Measurements from ENCODE around the gene SREBF1. TPM values are rescaled to one million over a fixed set of nuclear protein-coding genes. Genes with fewer than 3 reads are reported as not detected.

SREBF1 gene
- total RNA-seq, 1 donor from 2014 or later, result 23.0 TPM

GRCh38 chr17:17849147-17849820, 12.5 kb upstream of the SREBF1 start:
- peaks cover 37 to 52% (median 39%) of the 10 kb centered on the region in 3 donors for H3K4me1 ChIP-seq (ENCODE audit: control insufficient read depth in 3 of 3, insufficient read depth in 3 of 3, low read length in 3 of 3)
- H3K27me3 ChIP-seq (ENCODE audit: control insufficient read depth in 3 of 3, insufficient read depth in 3 of 3, low read length in 3 of 3), result no peaks in the 10 kb centered on the region
- peaks cover 8 to 11% (median 10%) of the 10 kb centered on the region in 3 donors for H3K36me3 ChIP-seq (ENCODE audit: control insufficient read depth in 3 of 3, insufficient read depth in 3 of 3, low read length in 3 of 3)
- peak overlapping the region; percentile 82 for H3K27ac ChIP-seq (ENCODE audit: low read depth, low read length)
- no peaks in the 10 kb centered on the region for H3K9me3 ChIP-seq (ENCODE audit: control insufficient read depth in 3 of 3, low read length in 3 of 3)
- H3K9ac ChIP-seq (ENCODE audit: low read depth in 1 of 3, low read length in 3 of 3), result peak overlapping the region; percentile 54 to 75 (median 72)
- H3K4me3 ChIP-seq (ENCODE audit: low read length in 3 of 3), result peak overlapping the region in 1 of 3 donors; percentile 43

- Histone ChIP-seq H3K36me3 (ENCODE audit: control insufficient read depth in 3 of 3, insufficient read depth in 3 of 3, low read length in 3 of 3) (peaks cover 8 to 11% (median 10%) of the 10 kb centered on the region in 3 donors), H3K27me3 (ENCODE audit: control insufficient read depth in 3 of 3, insufficient read depth in 3 of 3, low read length in 3 of 3) (no peaks in the 10 kb centered on the region), H3K4me1 (ENCODE audit: control insufficient read depth in 3 of 3, insufficient read depth in 3 of 3, low read length in 3 of 3) (peaks cover 39 to 55% (median 47%) of the 10 kb centered on the region in 3 donors), H3K9ac (ENCODE audit: low read depth in 1 of 3, low read length in 3 of 3) (peak overlapping the region; percentile 3 to 72 (median 45)), H3K27ac (ENCODE audit: low read depth, low read length) (peak overlapping the region; percentile 82), H3K4me3 (ENCODE audit: low read length in 3 of 3) (no peak overlapping the region), H3K9me3 (ENCODE audit: control insufficient read depth in 3 of 3, low read length in 3 of 3) (no peaks in the 10 kb centered on the region)
These were observed 11.7 kb upstream of the SREBF1 start for GRCh38 chr17:17848311-17849082.

- Histone ChIP-seq H3K9ac (ENCODE audit: low read depth in 1 of 3, low read length in 3 of 3) (peak overlapping the region in 1 of 3 donors; percentile 45), H3K4me1 (ENCODE audit: control insufficient read depth in 3 of 3, insufficient read depth in 3 of 3, low read length in 3 of 3) (peaks cover 39 to 52% (median 47%) of the 10 kb centered on the region in 3 donors), H3K4me3 (ENCODE audit: low read length in 3 of 3) (no peak overlapping the region), H3K27ac (ENCODE audit: low read depth, low read length) (no peak overlapping the region), H3K27me3 (ENCODE audit: control insufficient read depth in 3 of 3, insufficient read depth in 3 of 3, low read length in 3 of 3) (no peaks in the 10 kb centered on the region), H3K9me3 (ENCODE audit: control insufficient read depth in 3 of 3, low read length in 3 of 3) (no peaks in the 10 kb centered on the region), H3K36me3 (ENCODE audit: control insufficient read depth in 3 of 3, insufficient read depth in 3 of 3, low read length in 3 of 3) (peaks cover 8 to 11% (median 10%) of the 10 kb centered on the region in 3 donors)
These were observed 10.9 kb upstream of the SREBF1 start for GRCh38 chr17:17847726-17848125.

- peaks cover 8 to 11% (median 10%) of the 10 kb centered on the region in 3 donors for H3K36me3 ChIP-seq (ENCODE audit: control insufficient read depth in 3 of 3, insufficient read depth in 3 of 3, low read length in 3 of 3)
- no peaks in the 10 kb centered on the region for H3K27me3 ChIP-seq (ENCODE audit: control insufficient read depth in 3 of 3, insufficient read depth in 3 of 3, low read length in 3 of 3)
- no peak overlapping the region for H3K27ac ChIP-seq (ENCODE audit: low read depth, low read length)
- H3K4me3 ChIP-seq (ENCODE audit: low read length in 3 of 3), result no peak overlapping the region
- H3K9ac ChIP-seq (ENCODE audit: low read depth in 1 of 3, low read length in 3 of 3), result peak overlapping the region in 1 of 3 donors; percentile 45
- peaks cover 44 to 58% (median 52%) of the 10 kb centered on the region in 3 donors for H3K4me1 ChIP-seq (ENCODE audit: control insufficient read depth in 3 of 3, insufficient read depth in 3 of 3, low read length in 3 of 3)
- no peaks in the 10 kb centered on the region for H3K9me3 ChIP-seq (ENCODE audit: control insufficient read depth in 3 of 3, low read length in 3 of 3)
These were observed 10.4 kb upstream of the SREBF1 start for GRCh38 chr17:17847118-17847689.

- Histone ChIP-seq H3K4me3 (ENCODE audit: low read length in 3 of 3) (no peak overlapping the region), H3K4me1 (ENCODE audit: control insufficient read depth in 3 of 3, insufficient read depth in 3 of 3, low read length in 3 of 3) (peaks cover 49 to 62% (median 57%) of the 10 kb centered on the region in 3 donors), H3K27me3 (ENCODE audit: control insufficient read depth in 3 of 3, insufficient read depth in 3 of 3, low read length in 3 of 3) (no peaks in the 10 kb centered on the region), H3K9ac (ENCODE audit: low read depth in 1 of 3, low read length in 3 of 3) (peak overlapping the region in 1 of 3 donors; percentile 25), H3K9me3 (ENCODE audit: control insufficient read depth in 3 of 3, low read length in 3 of 3) (no peaks in the 10 kb centered on the region), H3K36me3 (ENCODE audit: control insufficient read depth in 3 of 3, insufficient read depth in 3 of 3, low read length in 3 of 3) (peaks cover 8 to 11% (median 10%) of the 10 kb centered on the region in 3 donors), H3K27ac (ENCODE audit: low read depth, low read length) (no peak overlapping the region)
These were observed 9.9 kb upstream of the SREBF1 start for GRCh38 chr17:17846645-17847044.

- Histone ChIP-seq H3K36me3 (ENCODE audit: control insufficient read depth in 3 of 3, insufficient read depth in 3 of 3, low read length in 3 of 3) (peaks cover 6 to 11% (median 10%) of the 10 kb centered on the region in 3 donors), H3K27ac (ENCODE audit: low read depth, low read length) (no peak overlapping the region), H3K27me3 (ENCODE audit: control insufficient read depth in 3 of 3, insufficient read depth in 3 of 3, low read length in 3 of 3) (no peaks in the 10 kb centered on the region), H3K4me1 (ENCODE audit: control insufficient read depth in 3 of 3, insufficient read depth in 3 of 3, low read length in 3 of 3) (peaks cover 55 to 64% (median 62%) of the 10 kb centered on the region in 3 donors), H3K4me3 (ENCODE audit: low read length in 3 of 3) (no peak overlapping the region), H3K9me3 (ENCODE audit: control insufficient read depth in 3 of 3, low read length in 3 of 3) (no peaks in the 10 kb centered on the region), H3K9ac (ENCODE audit: low read depth in 1 of 3, low read length in 3 of 3) (no peak overlapping the region)
These were observed 9.2 kb upstream of the SREBF1 start for GRCh38 chr17:17846003-17846402.

- Histone ChIP-seq H3K36me3 (ENCODE audit: control insufficient read depth in 3 of 3, insufficient read depth in 3 of 3, low read length in 3 of 3) (peaks cover 6 to 11% (median 10%) of the 10 kb centered on the region in 3 donors), H3K27ac (ENCODE audit: low read depth, low read length) (no peak overlapping the region), H3K4me1 (ENCODE audit: control insufficient read depth in 3 of 3, insufficient read depth in 3 of 3, low read length in 3 of 3) (peaks cover 54 to 63% (median 61%) of the 10 kb centered on the region in 3 donors), H3K9ac (ENCODE audit: low read depth in 1 of 3, low read length in 3 of 3) (peak overlapping the region; percentile 1 to 47 (median 25)), H3K9me3 (ENCODE audit: control insufficient read depth in 3 of 3, low read length in 3 of 3) (no peaks in the 10 kb centered on the region), H3K4me3 (ENCODE audit: low read length in 3 of 3) (no peak overlapping the region), H3K27me3 (ENCODE audit: control insufficient read depth in 3 of 3, insufficient read depth in 3 of 3, low read length in 3 of 3) (no peaks in the 10 kb centered on the region)
These were observed 8.4 kb upstream of the SREBF1 start for GRCh38 chr17:17845046-17845775.

- Histone ChIP-seq H3K27ac (ENCODE audit: low read depth, low read length) (peak overlapping the region; percentile 44), H3K4me1 (ENCODE audit: control insufficient read depth in 3 of 3, insufficient read depth in 3 of 3, low read length in 3 of 3) (peaks cover 52 to 61% (median 60%) of the 10 kb centered on the region in 3 donors)
These were observed 7.7 kb upstream of the SREBF1 start for GRCh38 chr17:17844500-17844899.

GRCh38 chr17:17844079-17844478, 7.3 kb upstream of the SREBF1 start:
- no peaks in the 10 kb centered on the region for H3K27me3 ChIP-seq (ENCODE audit: control insufficient read depth in 3 of 3, insufficient read depth in 3 of 3, low read length in 3 of 3)
- H3K9ac ChIP-seq (ENCODE audit: low read depth in 1 of 3, low read length in 3 of 3), result peak overlapping the region in 2 of 3 donors; percentile 16 to 51
- H3K9me3 ChIP-seq (ENCODE audit: control insufficient read depth in 3 of 3, low read length in 3 of 3), result no peaks in the 10 kb centered on the region
- H3K27ac ChIP-seq (ENCODE audit: low read depth, low read length), result peak overlapping the region; percentile 44
- peaks cover 52 to 61% (median 60%) of the 10 kb centered on the region in 3 donors for H3K4me1 ChIP-seq (ENCODE audit: control insufficient read depth in 3 of 3, insufficient read depth in 3 of 3, low read length in 3 of 3)
- peaks cover 6 to 11% (median 10%) of the 10 kb centered on the region in 3 donors for H3K36me3 ChIP-seq (ENCODE audit: control insufficient read depth in 3 of 3, insufficient read depth in 3 of 3, low read length in 3 of 3)
- H3K4me3 ChIP-seq (ENCODE audit: low read length in 3 of 3), result no peak overlapping the region

More at GRCh38 chr17:17844500-17844899, 7.7 kb upstream of the SREBF1 start:
- peaks cover 6 to 11% (median 10%) of the 10 kb centered on the region in 3 donors for H3K36me3 ChIP-seq (ENCODE audit: control insufficient read depth in 3 of 3, insufficient read depth in 3 of 3, low read length in 3 of 3)
- H3K4me3 ChIP-seq (ENCODE audit: low read length in 3 of 3), result no peak overlapping the region
- H3K9me3 ChIP-seq (ENCODE audit: control insufficient read depth in 3 of 3, low read length in 3 of 3), result no peaks in the 10 kb centered on the region
- no peaks in the 10 kb centered on the region for H3K27me3 ChIP-seq (ENCODE audit: control insufficient read depth in 3 of 3, insufficient read depth in 3 of 3, low read length in 3 of 3)
- peak overlapping the region; percentile 1 to 51 (median 25) for H3K9ac ChIP-seq (ENCODE audit: low read depth in 1 of 3, low read length in 3 of 3)
